Measurements from ENCODE around the gene CLGN. TPM values are rescaled to one million over a fixed set of nuclear protein-coding genes. Genes with fewer than 3 reads are reported as not detected.
"Not testable (repeated sequence)": the region's sequence is repeated elsewhere in the genome, so short reads cannot be mapped to it uniquely, and the experiment has no call there.

CLGN gene, protein sequence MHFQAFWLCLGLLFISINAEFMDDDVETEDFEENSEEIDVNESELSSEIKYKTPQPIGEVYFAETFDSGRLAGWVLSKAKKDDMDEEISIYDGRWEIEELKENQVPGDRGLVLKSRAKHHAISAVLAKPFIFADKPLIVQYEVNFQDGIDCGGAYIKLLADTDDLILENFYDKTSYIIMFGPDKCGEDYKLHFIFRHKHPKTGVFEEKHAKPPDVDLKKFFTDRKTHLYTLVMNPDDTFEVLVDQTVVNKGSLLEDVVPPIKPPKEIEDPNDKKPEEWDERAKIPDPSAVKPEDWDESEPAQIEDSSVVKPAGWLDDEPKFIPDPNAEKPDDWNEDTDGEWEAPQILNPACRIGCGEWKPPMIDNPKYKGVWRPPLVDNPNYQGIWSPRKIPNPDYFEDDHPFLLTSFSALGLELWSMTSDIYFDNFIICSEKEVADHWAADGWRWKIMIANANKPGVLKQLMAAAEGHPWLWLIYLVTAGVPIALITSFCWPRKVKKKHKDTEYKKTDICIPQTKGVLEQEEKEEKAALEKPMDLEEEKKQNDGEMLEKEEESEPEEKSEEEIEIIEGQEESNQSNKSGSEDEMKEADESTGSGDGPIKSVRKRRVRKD
- polyA plus RNA-seq (2012; ENCODE audit: missing spikeins): 0.70 TPM

DNA sequence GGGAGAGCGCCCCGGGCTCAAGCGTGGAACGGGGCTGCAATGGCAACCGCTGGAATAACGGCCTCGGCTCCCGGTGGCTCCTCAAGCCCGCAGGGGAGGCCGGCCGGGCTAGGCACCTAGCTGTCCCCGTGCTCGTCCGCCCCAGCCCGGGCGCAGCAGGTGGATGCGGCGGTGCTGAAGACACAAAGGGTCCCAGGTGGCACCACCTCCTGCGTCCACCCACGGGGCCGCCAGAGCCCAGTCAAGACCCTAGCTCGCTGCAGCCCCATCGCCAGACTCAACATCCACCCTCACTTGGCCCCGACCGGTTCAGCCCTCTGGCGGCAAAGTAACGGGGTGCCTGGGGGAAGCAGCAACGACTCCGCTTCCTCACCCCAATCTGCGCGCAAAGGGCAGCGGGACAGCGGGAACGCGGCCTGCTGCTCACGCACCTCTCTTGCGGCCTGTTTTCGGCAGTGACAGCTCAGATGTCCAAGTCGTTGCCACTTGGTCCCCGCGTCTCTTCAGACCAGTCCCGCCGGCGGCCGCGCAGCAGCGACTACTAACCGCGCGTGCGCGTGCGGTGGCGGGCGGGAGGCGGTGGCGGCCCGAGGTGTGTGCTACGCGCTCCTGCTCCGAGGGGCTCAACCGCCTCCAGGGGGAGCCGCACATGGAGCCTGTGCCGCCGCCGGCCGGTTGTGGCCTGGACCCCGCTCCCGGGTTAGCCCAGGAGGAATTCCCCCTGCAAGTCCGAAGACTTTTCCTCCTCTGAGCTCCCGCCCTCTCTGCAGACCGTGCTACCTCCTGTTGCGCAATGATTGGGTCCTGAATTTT lies at the start of gene CLGN:
TSS of gene CLGN (minus strand) at position 543 of the 813 bp plus-strand sequence. CDS start 14,570 bp downstream, outside the sequence.
- peak; percentile 39 for DNase-seq (ENCODE audit: insufficient read length)
- no peak for TF ChIP-seq TAF1 (IDR thresholded peaks at IDR 0.05; ENCODE audit: borderline replicate concordance, low read depth, low read length)
- no peak for TF ChIP-seq POLR2A (IDR thresholded peaks at IDR 0.05; ENCODE audit: low read depth, low read length)
- no peak for TF ChIP-seq POLR2AphosphoS5 (IDR thresholded peaks at IDR 0.05; ENCODE audit: low read depth, low read length)
- FAIRE-seq: no peak

DNA sequence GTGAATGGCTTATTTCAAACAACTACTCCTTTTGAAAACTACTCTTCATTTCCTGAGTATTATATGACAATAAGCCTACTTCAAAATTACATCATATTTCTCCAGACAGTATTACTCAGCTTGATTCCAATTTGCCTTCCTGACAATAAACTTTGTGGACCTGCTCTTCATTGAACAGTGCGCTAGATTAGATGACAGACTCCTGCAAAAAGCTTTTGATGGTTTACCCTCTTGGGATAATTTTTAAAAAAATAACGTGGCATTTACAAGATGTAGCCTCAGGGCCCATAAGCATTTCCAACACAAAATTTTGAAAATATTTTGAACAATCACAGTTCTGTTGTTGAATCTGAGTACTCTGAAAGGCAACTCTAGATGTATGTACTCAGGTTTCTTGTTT lies 44.7 kb upstream of the CLGN start:
- FAIRE-seq (no peak), DNase-seq (ENCODE audit: insufficient read length) (no peak)
- no peak for TF ChIP-seq TAF1 (IDR thresholded peaks at IDR 0.05; ENCODE audit: borderline replicate concordance, low read depth, low read length)
- TF ChIP-seq POLR2AphosphoS5 (IDR thresholded peaks at IDR 0.05; ENCODE audit: low read depth, low read length): no peak
- TF ChIP-seq POLR2A (IDR thresholded peaks at IDR 0.05; ENCODE audit: low read depth, low read length): no peak

- DNase-seq (ENCODE audit: insufficient read length) (no peak), FAIRE-seq (no peak)
- TF ChIP-seq POLR2AphosphoS5 (IDR thresholded peaks at IDR 0.05; ENCODE audit: low read depth, low read length) (no peak), TAF1 (IDR thresholded peaks at IDR 0.05; ENCODE audit: borderline replicate concordance, low read depth, low read length) (no peak), POLR2A (IDR thresholded peaks at IDR 0.05; ENCODE audit: low read depth, low read length) (no peak)
Observed at GRCh38 chr4:140469791-140470733, 42.6 kb upstream of the CLGN start.

GRCh38 chr4:140466146-140466545 lies 38.7 kb upstream of the CLGN start:
- DNase-seq (ENCODE audit: insufficient read length): no peak
- FAIRE-seq: no peak
- TF ChIP-seq POLR2A (IDR thresholded peaks at IDR 0.05; ENCODE audit: low read depth, low read length) (no peak), TAF1 (IDR thresholded peaks at IDR 0.05; ENCODE audit: borderline replicate concordance, low read depth, low read length) (no peak), POLR2AphosphoS5 (IDR thresholded peaks at IDR 0.05; ENCODE audit: low read depth, low read length) (no peak)

DNA sequence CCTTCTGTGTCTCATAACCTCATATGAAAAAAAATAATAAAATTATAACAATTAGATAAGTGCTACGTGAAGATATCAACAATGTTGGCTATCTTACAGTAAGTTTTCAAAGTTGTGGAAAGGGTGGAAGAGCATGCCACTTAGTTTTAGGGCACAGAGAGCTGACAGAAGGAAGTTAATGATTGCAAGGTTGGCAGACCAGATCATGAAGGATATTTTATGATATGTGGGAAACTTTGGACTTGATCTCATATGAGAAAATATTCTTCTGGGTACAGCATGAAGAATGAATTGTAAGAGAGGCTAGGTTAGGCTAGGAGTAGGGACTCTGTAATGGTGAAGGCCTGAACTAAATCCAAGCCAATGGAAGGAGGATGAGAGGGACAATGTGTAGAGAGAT lies 36.2 kb upstream of the CLGN start:
- FAIRE-seq (no peak), DNase-seq (ENCODE audit: insufficient read length) (no peak)
- TF ChIP-seq POLR2AphosphoS5 (IDR thresholded peaks at IDR 0.05; ENCODE audit: low read depth, low read length): no peak
- TF ChIP-seq TAF1 (IDR thresholded peaks at IDR 0.05; ENCODE audit: borderline replicate concordance, low read depth, low read length): no peak
- TF ChIP-seq POLR2A (IDR thresholded peaks at IDR 0.05; ENCODE audit: low read depth, low read length): no peak

DNA sequence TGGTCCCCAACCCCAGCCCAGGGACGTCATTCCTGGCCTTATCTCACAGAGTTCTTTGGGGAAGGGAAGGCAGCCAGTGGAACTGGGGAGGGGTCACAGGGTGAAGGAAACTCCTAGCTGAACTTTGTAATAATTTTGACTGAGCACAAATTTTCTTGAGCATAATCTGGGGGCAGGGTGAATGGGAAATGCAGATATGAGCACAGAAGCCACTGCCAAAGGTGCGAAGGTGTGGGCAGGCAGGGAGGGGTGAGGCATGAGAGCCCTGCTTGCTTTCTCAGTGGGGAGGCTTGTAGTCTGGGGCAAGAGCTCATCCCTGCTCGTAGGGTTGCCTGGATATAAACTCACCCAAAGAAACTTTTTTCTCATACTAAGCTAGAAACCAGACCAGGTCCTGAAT lies 35.7 kb upstream of the CLGN start:
- FAIRE-seq (no peak), DNase-seq (ENCODE audit: insufficient read length) (no peak)
- TF ChIP-seq POLR2AphosphoS5 (IDR thresholded peaks at IDR 0.05; ENCODE audit: low read depth, low read length) (no peak), TAF1 (IDR thresholded peaks at IDR 0.05; ENCODE audit: borderline replicate concordance, low read depth, low read length) (no peak), POLR2A (IDR thresholded peaks at IDR 0.05; ENCODE audit: low read depth, low read length) (no peak)

DNA sequence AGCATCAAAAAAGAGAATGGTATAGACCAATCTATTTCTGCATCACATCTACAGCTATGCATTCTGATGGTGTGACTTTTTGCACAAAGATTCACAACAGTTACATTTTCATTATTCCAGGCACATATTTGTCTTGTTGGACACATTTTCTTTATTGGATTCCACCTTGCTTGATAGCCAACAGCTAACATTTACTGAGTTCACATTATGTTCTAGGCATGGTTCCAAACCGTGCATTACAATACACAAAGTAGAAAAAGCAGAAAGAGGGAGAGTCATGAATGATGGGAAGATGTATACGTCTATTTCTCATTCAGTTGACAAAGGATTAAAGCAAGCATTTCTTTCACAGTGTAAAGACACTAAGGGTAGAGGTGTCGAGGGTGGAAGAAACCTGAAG lies 22.9 kb upstream of the CLGN start:
- no peak for TF ChIP-seq TAF1 (IDR thresholded peaks at IDR 0.05; ENCODE audit: borderline replicate concordance, low read depth, low read length)
- TF ChIP-seq POLR2A (IDR thresholded peaks at IDR 0.05; ENCODE audit: low read depth, low read length): no peak
- no peak for TF ChIP-seq POLR2AphosphoS5 (IDR thresholded peaks at IDR 0.05; ENCODE audit: low read depth, low read length)
- FAIRE-seq (no peak), DNase-seq (ENCODE audit: insufficient read length) (no peak)

DNA sequence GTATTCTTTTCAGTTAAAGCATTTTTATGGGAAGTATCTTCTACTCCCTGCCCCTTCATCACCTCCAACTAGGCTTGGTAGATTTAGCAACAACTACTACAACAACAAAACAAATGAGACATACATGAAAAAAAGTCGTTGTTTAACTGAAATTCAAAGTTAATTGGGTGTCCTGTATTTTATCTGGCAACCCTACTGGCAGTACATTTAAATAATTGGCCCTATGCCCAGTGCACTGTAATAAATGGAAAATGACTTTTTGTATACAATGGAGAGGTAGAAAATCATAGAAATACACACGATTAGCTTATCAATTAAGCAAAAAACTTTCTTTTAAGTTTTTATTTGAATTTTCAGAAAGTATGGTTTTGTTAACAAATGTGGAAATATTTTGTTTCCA lies 21.4 kb upstream of the CLGN start:
- DNase-seq (ENCODE audit: insufficient read length): no peak
- FAIRE-seq: no peak
- TF ChIP-seq POLR2AphosphoS5 (IDR thresholded peaks at IDR 0.05; ENCODE audit: low read depth, low read length): no peak
- TF ChIP-seq TAF1 (IDR thresholded peaks at IDR 0.05; ENCODE audit: borderline replicate concordance, low read depth, low read length): no peak

GRCh38 chr4:140448162-140448561 lies 20.7 kb upstream of the CLGN start:
- no peak for FAIRE-seq
- no peak for DNase-seq (ENCODE audit: insufficient read length)
- TF ChIP-seq POLR2AphosphoS5 (IDR thresholded peaks at IDR 0.05; ENCODE audit: low read depth, low read length) (no peak), TAF1 (IDR thresholded peaks at IDR 0.05; ENCODE audit: borderline replicate concordance, low read depth, low read length) (no peak), POLR2A (IDR thresholded peaks at IDR 0.05; ENCODE audit: low read depth, low read length) (no peak)

GRCh38 chr4:140444347-140444746 lies 16.9 kb upstream of the CLGN start:
- not testable (repeated sequence) for DNase-seq (ENCODE audit: insufficient read length); FAIRE-seq
